HepG2 (cell line): ENCODE results near the gene SSX2IP. TPM values are rescaled to one million over a fixed set of nuclear protein-coding genes. Genes with fewer than 3 reads are reported as not detected.

Experiments used
- ATAC-seq: fragments of 200-7000 bp; cut with Tn5 transposase; 3 replicates; pipeline ENCODE4 v1.9.1; 2020; ENCODE audit warnings: mild to moderate bottlenecking, moderate library complexity
- BruUV-seq: library from RNA; stranded (reverse); fragments of 400-500 nt; replicated peaks from 2 replicates; lab custom pipeline; 2021; lab: Mats Ljungman, UMichigan
- CTCF ChIA-PET: fragments of 300-600 bp; formaldehyde crosslinking; extraction: SDS; loops from one replicate; lab custom pipeline; 2021; ENCODE audit warnings: low total read pairs, inconsistent platforms, low intra/inter-chr PET ratio; lab: Yijun Ruan, JAX
- POLR2A ChIA-PET: fragments of 350-600 bp; sonication (Branson Sonifier 250); formaldehyde crosslinking; loops from one replicate; lab custom pipeline; 2020; ENCODE audit warnings: antibody characterized with exemption, inconsistent platforms; lab: Yijun Ruan, JAX
- DNase-seq: peaks from one replicate; pipeline ENCODE4 v3.0.0-alpha.2; 2015; ENCODE audit warnings: low spot score
- FAIRE-seq: peaks from 3 replicates; lab custom pipeline; 2011; peaks lifted over from hg19 to GRCh38; lab: Jason Lieb, UNC
- H2AFZ ChIP-seq: one replicate; pipeline ENCODE4 v1.6.1; 2011; ENCODE audit warnings: low read length, inconsistent platforms
- H3K27ac ChIP-seq: fragments of 300-600 bp; 3 replicates; pipeline ENCODE4 v1.8.0; 2011; ENCODE audit warnings: mixed run types, mild to moderate bottlenecking, mixed read lengths, low read length, inconsistent platforms; ENCODE audit not compliant: insufficient read depth; ENCODE audit errors: extremely low read length
- H3K27me3 ChIP-seq, 2 experiments: fragments of 200-600 bp in 1 of 2; 2 replicates in 1 of 2; 3 replicates in 1 of 2; pipeline versions ENCODE4 v1.6.0 to v1.8.0; 2011; ENCODE audit warnings: low read length in 2 of 2, mild to moderate bottlenecking in 2 of 2, moderate library complexity in 2 of 2, inconsistent platforms in 1 of 2; ENCODE audit not compliant: insufficient read depth in 2 of 2, control insufficient read depth in 1 of 2
- H3K36me3 ChIP-seq, 2 experiments: fragments of 200-600 bp in 1 of 2; replicated peaks in 1 of 2; 2 replicates in 1 of 2; 3 replicates in 1 of 2; pipeline versions ENCODE4 v1.5.1 to v1.8.0; 2011; ENCODE audit warnings: low read length in 2 of 2, inconsistent platforms in 1 of 2; ENCODE audit not compliant: insufficient read depth in 2 of 2, control insufficient read depth in 1 of 2
- H3K4me1 ChIP-seq: 2 replicates; pipeline ENCODE4 v1.5.1; 2012; ENCODE audit warnings: low read length, inconsistent platforms; ENCODE audit not compliant: insufficient read depth
- H3K4me2 ChIP-seq: 2 replicates; pipeline ENCODE4 v1.6.0; 2011; ENCODE audit warnings: low read depth, low read length, inconsistent platforms
- H3K4me3 ChIP-seq, 3 experiments: fragments of 200-600 bp in 1 of 3; sonication (generic), shearing (Covaris generic) in 1 of 3; replicated peaks in 1 of 3; 2 replicates each; pipeline ENCODE4 v1.5.1; 2011 to 2016; ENCODE audit warnings: low read length in 3 of 3, inconsistent platforms in 2 of 3, low read depth in 2 of 3, mild to moderate bottlenecking in 2 of 3, control low read depth in 1 of 3, mixed read lengths in 1 of 3; ENCODE audit not compliant: insufficient read depth in 1 of 3
- H3K79me2 ChIP-seq: one replicate; pipeline ENCODE4 v1.6.1; 2011; ENCODE audit warnings: low read length, inconsistent platforms; ENCODE audit not compliant: insufficient read depth
- H3K9ac ChIP-seq: 2 replicates; pipeline ENCODE4 v1.6.0; 2011; ENCODE audit warnings: mild to moderate bottlenecking, low read depth, low read length, inconsistent platforms; ENCODE audit not compliant: insufficient read depth
- H3K9me3 ChIP-seq: 2 replicates; pipeline ENCODE4 v1.5.1; 2012; ENCODE audit warnings: mild to moderate bottlenecking, low read length
- H4K20me1 ChIP-seq: 2 replicates; pipeline ENCODE4 v1.6.0; 2011; ENCODE audit warnings: inconsistent platforms, mild to moderate bottlenecking, low read length, moderate library complexity; ENCODE audit not compliant: insufficient read depth
- CC2D1A ChIP-seq: sonication (generic); formaldehyde crosslinking; IDR thresholded peaks from 2 replicates; pipeline ENCODE4 v1.8.1; 2023; ENCODE audit warnings: mild to moderate bottlenecking, missing genetic modification reagents
- EED ChIP-seq: sonication (generic); formaldehyde crosslinking; IDR thresholded peaks from 2 replicates; pipeline ENCODE4 v1.5.0; 2020; ENCODE audit warnings: mild to moderate bottlenecking, missing genetic modification reagents
- ETV6 ChIP-seq: sonication (generic); formaldehyde crosslinking; conservative IDR thresholded peaks from 2 replicates; pipeline ENCODE4 v1.4.0; 2020; ENCODE audit warnings: missing genetic modification reagents
- HNRNPH1 ChIP-seq: fragments of 200-400 bp; formaldehyde crosslinking; optimal IDR thresholded peaks from 2 replicates; pipeline ENCODE3; 2017; ENCODE audit warnings: mild to moderate bottlenecking, low read depth, low read length
- KMT2A ChIP-seq: sonication (generic); formaldehyde crosslinking; IDR thresholded peaks from 2 replicates; pipeline ENCODE4 v1.4.0; 2020; ENCODE audit warnings: missing genetic modification reagents
- KMT2B ChIP-seq: IDR thresholded peaks from 2 replicates; pipeline ENCODE4 v1.6.1; 2016; ENCODE audit warnings: missing genetic modification reagents, missing compliant biosample characterization
- MIER2 ChIP-seq: IDR thresholded peaks from 2 replicates; pipeline ENCODE4 v1.6.1; 2016; ENCODE audit warnings: missing biosample characterization, missing genetic modification reagents
- PLRG1 ChIP-seq: fragments of 450-650 bp; conservative IDR thresholded peaks from 2 replicates; pipeline ENCODE4 v1.6.1; 2016
- SRY ChIP-seq: sonication (generic); formaldehyde crosslinking; IDR thresholded peaks from 2 replicates; pipeline ENCODE4 v1.8.0; 2022; ENCODE audit warnings: mild to moderate bottlenecking, missing genetic modification reagents
- ZC3H4 ChIP-seq: sonication (generic); formaldehyde crosslinking; IDR thresholded peaks from 2 replicates; pipeline ENCODE4 v1.4.0; 2020; ENCODE audit warnings: missing genetic modification reagents, borderline replicate concordance
- ZNF101 ChIP-seq: sonication (generic); formaldehyde crosslinking; IDR thresholded peaks from 2 replicates; pipeline ENCODE4 v1.4.0; 2020; ENCODE audit warnings: mild to moderate bottlenecking, low read depth, missing genetic modification reagents, borderline replicate concordance
- ZNF367 ChIP-seq: sonication (generic); formaldehyde crosslinking; IDR thresholded peaks from 2 replicates; pipeline ENCODE4 v1.4.0; 2020; ENCODE audit warnings: missing genetic modification reagents, borderline replicate concordance
- ZSCAN21 ChIP-seq: sonication (generic); formaldehyde crosslinking; IDR thresholded peaks from 2 replicates; pipeline ENCODE4 v1.8.0; 2022; ENCODE audit warnings: mild to moderate bottlenecking, missing genetic modification reagents, moderate library complexity, borderline replicate concordance
- WGBS: methylation state at CpG from one replicate; pipeline ENCODE4 v1.1.6; 2017; ENCODE audit warnings: low lambda C conversion rate; 5-methylcytosine and 5-hydroxymethylcytosine counted together
- in situ Hi-C: cut with HindIII; loops from 2 replicates; pipeline ENCODE4 v1.10.0; 2017; ENCODE audit warnings: low pct_unique_long_range_greater_than_20kb; ENCODE audit not compliant: extremely low pct_ligation_motif_present
- intact Hi-C: fragments of 100-400 bp; cut with micrococcal nuclease; formaldehyde crosslinking; loops from one replicate; pipeline ENCODE4 v1.10.0; 2022; ENCODE audit not compliant: unreplicated experiment
- polyA plus RNA-seq, 8 experiments: library from polyadenylated mRNA; depleted of rRNA in 3 of 8; stranded (reverse) in 7 of 8; unstranded in 1 of 8; fragments of >200 nt; fragmentation: Illumina TruSeq in 4 of 8; extraction: Trizol in 4 of 8; gene quantifications; 2 replicates each; pipeline versions ENCODE4 v1.2.1 to v1.2.3, GENCODE V29; 2011 to 2016; ENCODE audit warnings: low read depth in 4 of 8, missing spikeins in 1 of 8, mixed read lengths in 1 of 8; ENCODE audit not compliant: insufficient read depth in 1 of 8
- total RNA-seq, 5 experiments: library from RNA; depleted of rRNA; stranded (reverse); fragments of >200 nt; fragmentation: Illumina TruSeq; extraction: Trizol; gene quantifications; 2 replicates each; pipeline ENCODE4 v1.2.3, GENCODE V29; 2016; ENCODE audit warnings: low read depth in 1 of 5
- TF ChIP-seq, protein P1 (sequence below): fragments of 450-650 bp; IDR thresholded peaks from 2 replicates; pipeline ENCODE4 v1.6.1; 2017
- TF ChIP-seq, protein P2 (sequence below): sonication (generic); formaldehyde crosslinking; IDR thresholded peaks from 2 replicates; pipeline ENCODE4 v1.8.0; 2022; ENCODE audit warnings: mild to moderate bottlenecking, missing genetic modification reagents, moderate library complexity

SSX2IP gene
- total and polyA plus RNA-seq, 2 of the 13 experiments (the other 11 are each of a cell fraction or from before 2014, with no cell fraction given), result 2.7 to 23.7 TPM

DNA sequence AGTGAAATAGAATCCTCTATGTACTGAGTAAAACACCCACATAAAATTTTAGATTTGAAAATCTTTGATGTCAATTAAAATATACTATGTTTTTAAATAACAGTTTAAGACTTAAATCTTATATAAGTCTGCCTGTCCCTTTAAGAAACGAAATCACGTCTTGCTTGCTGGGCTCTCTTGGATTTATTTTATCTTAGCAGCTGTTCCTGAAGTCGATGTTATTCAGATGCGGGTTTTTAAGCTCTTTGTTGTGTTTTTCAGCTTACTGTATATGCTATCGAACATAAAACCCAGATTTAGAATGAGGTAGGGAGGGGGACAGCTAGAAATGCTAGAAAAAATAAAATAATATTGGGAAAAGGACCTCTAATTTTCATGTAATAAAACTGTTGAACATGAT is 11.1 kb upstream of the SSX2IP start (continued):
- no peak for TF ChIP-seq ZSCAN21
- TF ChIP-seq EED (CRISPR knock-in tag), result no peak
- TF ChIP-seq KMT2B (CRISPR knock-in tag), result no peak

DNA sequence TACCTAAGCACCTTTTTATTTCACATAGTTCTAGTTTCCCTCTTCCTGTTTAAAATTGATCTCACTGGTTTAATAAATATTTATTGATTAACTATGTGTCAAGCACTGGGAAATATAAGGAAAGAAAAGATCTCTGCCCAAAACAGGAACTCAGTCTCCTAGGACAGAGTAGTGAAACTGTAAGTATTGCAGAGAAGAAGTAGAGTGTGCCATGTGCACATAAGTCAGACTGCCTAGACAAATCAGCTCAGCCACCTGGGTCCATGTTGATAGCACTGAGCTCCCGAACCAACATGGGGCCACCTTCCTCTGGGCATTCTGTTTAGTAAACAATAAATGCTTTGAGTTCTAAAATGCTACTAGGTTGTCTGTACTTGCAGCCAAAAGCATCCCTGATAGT is 9.8 kb upstream of the SSX2IP start:
- 0% methylated on average over 1 of the region's 1 CpG for WGBS
- Histone ChIP-seq H3K9me3 (no peaks in the 10 kb centered on the region), H3K27me3 (no peaks in the 10 kb centered on the region), H2AFZ (no peak overlapping the region), H3K9ac (no peak overlapping the region), H4K20me1 (no peaks in the 10 kb centered on the region), H3K4me2 (no peak overlapping the region), H3K27ac (no peak overlapping the region), H3K4me1 (peaks cover 9% of the 10 kb centered on the region), H3K4me3 (no peak overlapping the region), H3K36me3 (no peaks in the 10 kb centered on the region), H3K79me2 (no peaks in the 10 kb centered on the region)
- POLR2A ChIA-PET, result no interaction called here
- FAIRE-seq, result no peak
- DNase-seq, result no peak
- TF ChIP-seq SRY, result no peak
- CTCF ChIA-PET, result no interaction called here
- in situ Hi-C loops (no loop called here), intact Hi-C loops (no loop called here)
- BruUV-seq, result no TSS peak
- ATAC-seq, result no peak

DNA sequence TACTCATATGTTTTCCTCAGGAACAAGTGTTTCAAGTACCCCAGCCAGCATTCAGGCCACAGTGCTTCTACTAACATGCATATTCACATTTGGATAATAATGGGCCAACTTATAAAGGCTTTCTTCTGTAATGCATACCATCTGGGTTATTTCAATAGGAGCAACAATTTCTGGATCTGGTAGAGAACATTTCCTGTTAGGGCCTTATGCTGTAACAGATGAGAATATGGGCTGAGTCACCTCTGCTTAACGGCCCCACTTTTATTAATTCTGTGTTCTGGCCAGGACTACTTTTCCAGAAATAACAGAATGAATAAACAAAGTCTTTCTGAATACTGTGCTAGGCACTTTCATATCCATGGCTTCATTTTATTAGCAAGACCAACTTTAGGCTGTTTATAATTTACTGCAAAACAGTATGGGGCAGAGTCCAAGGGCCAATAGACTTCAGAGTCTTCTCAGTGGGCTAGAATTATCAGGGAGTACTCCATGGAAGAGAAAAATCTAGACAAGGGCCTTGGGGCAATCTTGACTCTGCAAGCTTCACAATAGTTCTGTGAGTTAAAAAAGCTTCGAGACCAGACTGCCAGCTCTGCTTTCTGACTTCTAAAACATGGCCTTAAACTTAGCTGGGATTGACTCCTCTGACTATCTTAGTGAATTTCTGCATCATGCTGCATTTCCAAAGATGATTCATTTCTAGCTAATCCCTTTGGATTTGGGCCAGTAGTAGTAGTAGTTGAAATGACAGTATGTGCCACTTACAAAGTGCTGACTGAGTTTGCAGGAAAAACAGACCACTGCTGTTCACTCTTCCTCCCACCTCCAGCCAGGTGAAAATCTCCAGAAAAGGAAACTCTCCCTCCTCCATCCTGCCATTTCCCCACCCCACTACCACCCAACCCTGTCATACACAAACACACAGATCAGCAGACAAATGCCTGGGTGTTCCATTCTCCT is 8.2 kb upstream of the SSX2IP start:
- Histone ChIP-seq H3K4me3 (no peak overlapping the region), H3K9me3 (no peaks in the 10 kb centered on the region), H3K4me1 (peaks cover 9% of the 10 kb centered on the region), H3K36me3 (no peaks in the 10 kb centered on the region), H2AFZ (no peak overlapping the region), H3K9ac (no peak overlapping the region), H3K27ac (no peak overlapping the region), H3K4me2 (no peak overlapping the region), H3K27me3 (no peaks in the 10 kb centered on the region), H3K79me2 (no peaks in the 10 kb centered on the region), H4K20me1 (no peaks in the 10 kb centered on the region)
- intact Hi-C loops, result no loop called here
- DNase-seq (no peak), FAIRE-seq (no peak), ATAC-seq (no peak)
- ChIA-PET POLR2A (no interaction called here), CTCF (no interaction called here)
- BruUV-seq, result no TSS peak
- 25% methylated on average over 2 of the region's 2 CpGs for WGBS
- in situ Hi-C loops, result no loop called here
- TF ChIP-seq, protein P1, sequence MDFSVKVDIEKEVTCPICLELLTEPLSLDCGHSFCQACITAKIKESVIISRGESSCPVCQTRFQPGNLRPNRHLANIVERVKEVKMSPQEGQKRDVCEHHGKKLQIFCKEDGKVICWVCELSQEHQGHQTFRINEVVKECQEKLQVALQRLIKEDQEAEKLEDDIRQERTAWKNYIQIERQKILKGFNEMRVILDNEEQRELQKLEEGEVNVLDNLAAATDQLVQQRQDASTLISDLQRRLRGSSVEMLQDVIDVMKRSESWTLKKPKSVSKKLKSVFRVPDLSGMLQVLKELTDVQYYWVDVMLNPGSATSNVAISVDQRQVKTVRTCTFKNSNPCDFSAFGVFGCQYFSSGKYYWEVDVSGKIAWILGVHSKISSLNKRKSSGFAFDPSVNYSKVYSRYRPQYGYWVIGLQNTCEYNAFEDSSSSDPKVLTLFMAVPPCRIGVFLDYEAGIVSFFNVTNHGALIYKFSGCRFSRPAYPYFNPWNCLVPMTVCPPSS, result no peak
- TF ChIP-seq KMT2A (CRISPR knock-in tag), result no peak
- no peak for TF ChIP-seq HNRNPH1
- no peak for TF ChIP-seq ZNF367 (CRISPR knock-in tag)
- TF ChIP-seq ZNF101 (CRISPR knock-in tag), result no peak
- no peak for TF ChIP-seq ETV6 (CRISPR knock-in tag)
- TF ChIP-seq, protein P2, sequence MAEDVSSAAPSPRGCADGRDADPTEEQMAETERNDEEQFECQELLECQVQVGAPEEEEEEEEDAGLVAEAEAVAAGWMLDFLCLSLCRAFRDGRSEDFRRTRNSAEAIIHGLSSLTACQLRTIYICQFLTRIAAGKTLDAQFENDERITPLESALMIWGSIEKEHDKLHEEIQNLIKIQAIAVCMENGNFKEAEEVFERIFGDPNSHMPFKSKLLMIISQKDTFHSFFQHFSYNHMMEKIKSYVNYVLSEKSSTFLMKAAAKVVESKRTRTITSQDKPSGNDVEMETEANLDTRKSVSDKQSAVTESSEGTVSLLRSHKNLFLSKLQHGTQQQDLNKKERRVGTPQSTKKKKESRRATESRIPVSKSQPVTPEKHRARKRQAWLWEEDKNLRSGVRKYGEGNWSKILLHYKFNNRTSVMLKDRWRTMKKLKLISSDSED (CRISPR knock-in tag), result no peak
- TF ChIP-seq CC2D1A, result no peak
- no peak for TF ChIP-seq MIER2 (CRISPR knock-in tag)
- TF ChIP-seq ZC3H4, result no peak
- TF ChIP-seq PLRG1, result no peak
